HEK293 (cell line): ENCODE measurements around the gene DNHD1.

Experiments
- CTCF ChIA-PET: fragments of 350-600 bp; formaldehyde crosslinking; extraction: SDS; loops from one replicate; lab custom pipeline; 2021; ENCODE audit warnings: antibody characterized with exemption; lab: Yijun Ruan, JAX
- POLR2A ChIA-PET: fragments of 300-600 bp; formaldehyde crosslinking; extraction: SDS; loops from one replicate; lab custom pipeline; 2020; ENCODE audit warnings: antibody characterized with exemption, inconsistent platforms; lab: Yijun Ruan, JAX
- H3K27ac ChIP-seq: fragments of 200-500 bp; sonication (Bioruptor generic); 2 replicates; pipeline ENCODE4 v1.5.1; 2014; ENCODE audit warnings: low read depth, low read length, control low read depth, inconsistent platforms; ENCODE audit errors: extremely low read depth
- H3K36me3 ChIP-seq, 2 experiments: fragments of 200-500 bp in 1 of 2; sonication (Bioruptor generic) in 1 of 2; 1 replicate in 1 of 2; 2 replicates in 1 of 2; pipeline ENCODE4 v1.5.1; 2014 to 2017; ENCODE audit warnings: inconsistent platforms in 2 of 2, low read length in 2 of 2; ENCODE audit not compliant: control insufficient read depth in 2 of 2, insufficient read depth in 1 of 2
- H3K4me1 ChIP-seq: fragments of 200-500 bp; sonication (Bioruptor generic); 2 replicates; pipeline ENCODE4 v1.5.1; 2014; ENCODE audit warnings: mild to moderate bottlenecking, low read length, inconsistent platforms; ENCODE audit not compliant: control insufficient read depth, insufficient read depth
- H3K4me3 ChIP-seq: 2 replicates; pipeline ENCODE4 v1.5.1; 2011; ENCODE audit warnings: low read depth, mild to moderate bottlenecking, control low read depth, low read length, moderate library complexity
- H3K9me3 ChIP-seq: fragments of 200-500 bp; sonication (Bioruptor generic); 2 replicates; pipeline ENCODE4 v1.5.1; 2014; ENCODE audit warnings: low read depth, low read length, inconsistent platforms; ENCODE audit not compliant: control insufficient read depth, insufficient read depth
- KLF9 ChIP-seq: fragments of 450-650 bp; formaldehyde crosslinking; IDR thresholded peaks from 2 replicates; pipeline ENCODE4 v1.5.1; 2016; ENCODE audit warnings: missing biosample characterization, missing genetic modification characterization, low read depth
- MZF1 ChIP-seq: fragments of 450-650 bp; formaldehyde crosslinking; IDR thresholded peaks from 2 replicates; pipeline ENCODE4 v1.5.1; 2017; ENCODE audit warnings: missing biosample characterization, missing genetic modification characterization, borderline replicate concordance
- OSR2 ChIP-seq: fragments of 450-650 bp; formaldehyde crosslinking; IDR thresholded peaks from 2 replicates; pipeline ENCODE4 v1.5.1; 2016; ENCODE audit warnings: missing biosample characterization, missing genetic modification characterization
- ZBTB7A ChIP-seq: fragments of 450-650 bp; formaldehyde crosslinking; IDR thresholded peaks from 2 replicates; pipeline ENCODE4 v1.5.1; 2016; ENCODE audit warnings: low read depth, missing biosample characterization, missing genetic modification characterization
- ZEB2 ChIP-seq: fragments of 450-650 bp; formaldehyde crosslinking; IDR thresholded peaks from 2 replicates; pipeline ENCODE4 v1.5.1; 2016; ENCODE audit warnings: missing biosample characterization, missing genetic modification characterization
- ZNF211 ChIP-seq: fragments of 450-650 bp; formaldehyde crosslinking; IDR thresholded peaks from 2 replicates; pipeline ENCODE4 v1.5.1; 2016; ENCODE audit warnings: low read depth, missing biosample characterization, missing genetic modification characterization
- ZNF248 ChIP-seq: fragments of 450-650 bp; formaldehyde crosslinking; IDR thresholded peaks from 2 replicates; pipeline ENCODE4 v1.5.1; 2017; ENCODE audit warnings: missing biosample characterization, missing genetic modification characterization
- ZNF311 ChIP-seq: fragments of 450-650 bp; formaldehyde crosslinking; IDR thresholded peaks from 2 replicates; pipeline ENCODE4 v1.5.1; 2017; ENCODE audit warnings: missing biosample characterization, missing genetic modification characterization, borderline replicate concordance
- ZNF335 ChIP-seq: fragments of 450-650 bp; formaldehyde crosslinking; conservative IDR thresholded peaks from 2 replicates; pipeline ENCODE4 v1.5.1; 2016; ENCODE audit warnings: missing biosample characterization, missing genetic modification characterization
- ZNF639 ChIP-seq: fragments of 450-650 bp; formaldehyde crosslinking; IDR thresholded peaks from 2 replicates; pipeline ENCODE4 v1.5.1; 2016; ENCODE audit warnings: missing biosample characterization, missing genetic modification characterization
- ZNF677 ChIP-seq: fragments of 450-650 bp; IDR thresholded peaks from 2 replicates; pipeline ENCODE4 v1.5.0; 2018; ENCODE audit warnings: missing biosample characterization, mild to moderate bottlenecking, missing genetic modification characterization, moderate library complexity
- TF ChIP-seq, protein P1 (sequence below): fragments of 450-650 bp; formaldehyde crosslinking; IDR thresholded peaks from 2 replicates; pipeline ENCODE4 v1.5.1; 2016; ENCODE audit warnings: missing biosample characterization, missing genetic modification characterization, borderline replicate concordance
- TF ChIP-seq, protein P2 (sequence below): fragments of 450-650 bp; formaldehyde crosslinking; IDR thresholded peaks from 2 replicates; pipeline ENCODE4 v1.5.1; 2016; ENCODE audit warnings: missing biosample characterization, missing genetic modification characterization

Gene DNHD1

DNA sequence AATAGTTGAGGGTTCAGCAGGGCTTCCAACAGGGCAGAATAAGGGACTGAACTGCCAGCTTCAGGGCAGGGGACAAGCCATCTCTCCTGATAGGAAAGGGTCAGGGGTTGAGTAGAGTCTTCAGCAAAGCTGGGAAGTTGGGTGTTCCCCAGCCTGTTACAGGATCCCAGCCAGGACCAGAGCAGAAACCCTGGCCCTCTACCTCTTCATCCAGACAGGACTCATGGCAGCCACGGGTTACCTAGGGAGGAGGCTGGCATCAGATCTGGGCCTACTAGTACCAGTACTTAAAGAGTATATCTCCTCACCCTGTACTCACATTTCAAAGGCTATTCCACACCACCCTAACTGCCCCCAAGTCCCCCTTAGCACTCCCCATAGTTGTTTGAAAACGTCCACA, 117.4 kb downstream of the DNHD1 start:
- TF ChIP-seq ZNF335 (tag by site-specific recombination) (no peak), KLF9 (tag by site-specific recombination) (no peak), ZNF248 (tag by site-specific recombination) (no peak), ZNF677 (tag by site-specific recombination) (no peak), OSR2 (tag by site-specific recombination) (no peak), ZNF639 (tag by site-specific recombination) (no peak), ZEB2 (tag by site-specific recombination) (no peak), MZF1 (tag by site-specific recombination) (no peak)
- TF ChIP-seq, protein P1, sequence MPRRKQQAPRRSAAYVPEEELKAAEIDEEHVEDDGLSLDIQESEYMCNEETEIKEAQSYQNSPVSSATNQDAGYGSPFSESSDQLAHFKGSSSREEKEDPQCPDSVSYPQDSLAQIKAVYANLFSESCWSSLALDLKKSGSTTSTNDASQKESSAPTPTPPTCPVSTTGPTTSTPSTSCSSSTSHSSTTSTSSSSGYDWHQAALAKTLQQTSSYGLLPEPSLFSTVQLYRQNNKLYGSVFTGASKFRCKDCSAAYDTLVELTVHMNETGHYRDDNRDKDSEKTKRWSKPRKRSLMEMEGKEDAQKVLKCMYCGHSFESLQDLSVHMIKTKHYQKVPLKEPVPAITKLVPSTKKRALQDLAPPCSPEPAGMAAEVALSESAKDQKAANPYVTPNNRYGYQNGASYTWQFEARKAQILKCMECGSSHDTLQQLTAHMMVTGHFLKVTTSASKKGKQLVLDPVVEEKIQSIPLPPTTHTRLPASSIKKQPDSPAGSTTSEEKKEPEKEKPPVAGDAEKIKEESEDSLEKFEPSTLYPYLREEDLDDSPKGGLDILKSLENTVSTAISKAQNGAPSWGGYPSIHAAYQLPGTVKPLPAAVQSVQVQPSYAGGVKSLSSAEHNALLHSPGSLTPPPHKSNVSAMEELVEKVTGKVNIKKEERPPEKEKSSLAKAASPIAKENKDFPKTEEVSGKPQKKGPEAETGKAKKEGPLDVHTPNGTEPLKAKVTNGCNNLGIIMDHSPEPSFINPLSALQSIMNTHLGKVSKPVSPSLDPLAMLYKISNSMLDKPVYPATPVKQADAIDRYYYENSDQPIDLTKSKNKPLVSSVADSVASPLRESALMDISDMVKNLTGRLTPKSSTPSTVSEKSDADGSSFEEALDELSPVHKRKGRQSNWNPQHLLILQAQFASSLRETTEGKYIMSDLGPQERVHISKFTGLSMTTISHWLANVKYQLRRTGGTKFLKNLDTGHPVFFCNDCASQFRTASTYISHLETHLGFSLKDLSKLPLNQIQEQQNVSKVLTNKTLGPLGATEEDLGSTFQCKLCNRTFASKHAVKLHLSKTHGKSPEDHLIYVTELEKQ (tag by site-specific recombination): no peak
- TF ChIP-seq, all 188 proteins: peak for 0
- CTCF ChIA-PET: no interaction called here

GRCh38 chr11:6615046-6615445, 118.0 kb downstream of the DNHD1 start:
- POLR2A ChIA-PET: no interaction called here
- H3K4me1 ChIP-seq: 0 out of 2 replicates have a peak, but pooled peaks cover 4% of the 10 kb centered on the region
- CTCF ChIA-PET: no interaction called here
- TF ChIP-seq ZNF311 (tag by site-specific recombination) (no peak), ZNF639 (tag by site-specific recombination) (no peak), ZBTB7A (no peak), ZNF211 (tag by site-specific recombination) (no peak)
- TF ChIP-seq, protein P2, sequence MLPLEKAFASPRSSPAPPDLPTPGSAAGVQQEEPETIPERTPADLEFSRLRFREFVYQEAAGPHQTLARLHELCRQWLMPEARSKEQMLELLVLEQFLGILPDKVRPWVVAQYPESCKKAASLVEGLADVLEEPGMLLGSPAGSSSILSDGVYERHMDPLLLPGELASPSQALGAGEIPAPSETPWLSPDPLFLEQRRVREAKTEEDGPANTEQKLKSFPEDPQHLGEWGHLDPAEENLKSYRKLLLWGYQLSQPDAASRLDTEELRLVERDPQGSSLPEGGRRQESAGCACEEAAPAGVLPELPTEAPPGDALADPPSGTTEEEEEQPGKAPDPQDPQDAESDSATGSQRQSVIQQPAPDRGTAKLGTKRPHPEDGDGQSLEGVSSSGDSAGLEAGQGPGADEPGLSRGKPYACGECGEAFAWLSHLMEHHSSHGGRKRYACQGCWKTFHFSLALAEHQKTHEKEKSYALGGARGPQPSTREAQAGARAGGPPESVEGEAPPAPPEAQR: no peak
- H3K4me3 ChIP-seq: no peak overlapping the region
- no peak overlapping the region for H3K27ac ChIP-seq
- H3K36me3 ChIP-seq: peaks cover 0 to 52% of the 10 kb centered on the region in 2 experiments; a peak in 1 of 3 replicates
- H3K9me3 ChIP-seq: no peaks in the 10 kb centered on the region

More for the DNA sequence above, 117.4 kb downstream of the DNHD1 start:
- H3K36me3 ChIP-seq: peaks cover 0 to 58% of the 10 kb centered on the region in 2 experiments; a peak in 1 of 3 replicates
- no peak overlapping the region for H3K27ac ChIP-seq
- H3K4me1 ChIP-seq: 0 out of 2 replicates have a peak, but pooled peaks cover 4% of the 10 kb centered on the region
- POLR2A ChIA-PET: interaction anchor here (3.2 to 3.7 kb wide), 2 partner anchors 11 to 66 kb away, joined by 8 to 20 read pairs; partner anchors contain the start of genes ILK and RRP8
- H3K9me3 ChIP-seq: no peaks in the 10 kb centered on the region
- no peak overlapping the region for H3K4me3 ChIP-seq
